Osteoblast (primary cell): Measurements from ENCODE around the gene LRRC3. TPM values are rescaled to one million over a fixed set of nuclear protein-coding genes. Genes with fewer than 3 reads are reported as not detected.
A peak's percentile ranks its signal among the peaks of the same experiment; 100 is the strongest.

Experiments used
- DNase-seq: peaks from one replicate; pipeline ENCODE4 v3.0.0; 2011; ENCODE audit warnings: low spot score, mixed read lengths; ENCODE audit not compliant: insufficient read length; ENCODE audit errors: missing footprints
- H2AFZ ChIP-seq: 2 replicates; pipeline ENCODE4 v1.6.0; 2011; ENCODE audit warnings: mild to moderate bottlenecking, low read length
- H3K27ac ChIP-seq: 2 replicates; pipeline ENCODE4 v1.5.1; 2011; ENCODE audit warnings: mild to moderate bottlenecking, low read depth, low read length, moderate library complexity
- H3K27me3 ChIP-seq: 2 replicates; pipeline ENCODE4 v1.6.0; 2012; ENCODE audit warnings: mild to moderate bottlenecking, control low read depth, inconsistent platforms, low read length, moderate library complexity; ENCODE audit not compliant: insufficient read depth
- H3K36me3 ChIP-seq: 2 replicates; pipeline ENCODE4 v1.5.1; 2011; ENCODE audit warnings: mild to moderate bottlenecking, low read length, control low read depth, moderate library complexity; ENCODE audit not compliant: insufficient read depth
- H3K4me1 ChIP-seq: 2 replicates; pipeline ENCODE4 v1.5.1; 2011; ENCODE audit warnings: mild to moderate bottlenecking, low read length, control low read depth, moderate library complexity; ENCODE audit not compliant: insufficient read depth
- H3K4me2 ChIP-seq: 2 replicates; pipeline ENCODE4 v1.6.0; 2011; ENCODE audit warnings: mild to moderate bottlenecking, low read length; ENCODE audit not compliant: insufficient read depth
- H3K4me3 ChIP-seq: fragments of 200-600 bp; sonication (generic); 3 replicates; pipeline ENCODE4 v1.5.1; 2012; ENCODE audit warnings: mild to moderate bottlenecking, low read length, inconsistent platforms; ENCODE audit not compliant: insufficient read depth
- H3K79me2 ChIP-seq: 2 replicates; pipeline ENCODE4 v1.6.0; 2012; ENCODE audit warnings: mild to moderate bottlenecking, low read length, control low read depth, inconsistent platforms; ENCODE audit not compliant: insufficient read depth
- H3K9me3 ChIP-seq: 2 replicates; pipeline ENCODE4 v1.5.1; 2011; ENCODE audit warnings: low read depth, low read length, control low read depth
- H4K20me1 ChIP-seq: 2 replicates; pipeline ENCODE4 v1.6.0; 2012; ENCODE audit warnings: mild to moderate bottlenecking, low read length, control low read depth; ENCODE audit not compliant: insufficient read depth
- total RNA-seq: library from RNA; depleted of rRNA; stranded (reverse); fragments of >200 nt; gene quantifications from 2 replicates; pipeline ENCODE4 v1.2.3, GENCODE V29; 2012
- TF ChIP-seq, protein P1 (sequence below): IDR thresholded peaks from 2 replicates; pipeline ENCODE4 v1.5.1; 2011; ENCODE audit warnings: mild to moderate bottlenecking, low read depth, low read length, moderate library complexity; ENCODE audit errors: extremely low read depth

LRRC3 gene
- total RNA-seq, 1 donor: 0.72 TPM

DNA sequence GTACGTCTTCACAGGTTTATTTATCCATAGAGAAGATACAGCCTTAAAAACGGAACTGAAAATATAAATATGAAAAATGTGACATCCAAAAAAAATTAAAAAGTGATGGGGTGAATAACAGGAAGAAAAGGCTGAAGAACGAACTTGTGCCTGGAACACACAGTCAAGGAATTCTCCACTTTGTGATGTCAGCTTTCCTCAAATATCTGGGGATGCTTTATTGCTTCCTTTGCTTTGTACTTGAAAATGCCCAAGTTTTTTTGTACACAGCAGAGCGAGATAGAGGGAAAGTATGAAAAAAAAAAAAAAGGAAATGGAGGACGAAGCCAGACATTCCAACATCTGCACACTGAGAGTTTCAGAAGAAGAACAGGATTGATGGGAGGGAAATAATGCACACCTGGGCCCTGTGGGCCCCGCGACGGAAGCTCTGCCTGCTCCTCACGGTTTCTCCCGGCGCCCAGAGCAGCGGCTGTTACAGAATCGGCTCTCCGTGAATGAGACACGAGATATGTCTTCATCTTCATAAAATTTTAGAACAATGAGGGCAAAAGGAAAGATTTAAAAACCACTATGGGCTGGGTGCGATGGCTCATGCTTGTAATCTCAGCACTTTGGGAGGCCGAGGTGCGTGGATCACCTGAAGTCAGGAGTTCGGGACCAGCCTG, 10.0 kb upstream of the LRRC3 start:
- DNase-seq: no peak
- H3K79me2 ChIP-seq: no peaks in the 10 kb centered on the region
- TF ChIP-seq, protein P1, sequence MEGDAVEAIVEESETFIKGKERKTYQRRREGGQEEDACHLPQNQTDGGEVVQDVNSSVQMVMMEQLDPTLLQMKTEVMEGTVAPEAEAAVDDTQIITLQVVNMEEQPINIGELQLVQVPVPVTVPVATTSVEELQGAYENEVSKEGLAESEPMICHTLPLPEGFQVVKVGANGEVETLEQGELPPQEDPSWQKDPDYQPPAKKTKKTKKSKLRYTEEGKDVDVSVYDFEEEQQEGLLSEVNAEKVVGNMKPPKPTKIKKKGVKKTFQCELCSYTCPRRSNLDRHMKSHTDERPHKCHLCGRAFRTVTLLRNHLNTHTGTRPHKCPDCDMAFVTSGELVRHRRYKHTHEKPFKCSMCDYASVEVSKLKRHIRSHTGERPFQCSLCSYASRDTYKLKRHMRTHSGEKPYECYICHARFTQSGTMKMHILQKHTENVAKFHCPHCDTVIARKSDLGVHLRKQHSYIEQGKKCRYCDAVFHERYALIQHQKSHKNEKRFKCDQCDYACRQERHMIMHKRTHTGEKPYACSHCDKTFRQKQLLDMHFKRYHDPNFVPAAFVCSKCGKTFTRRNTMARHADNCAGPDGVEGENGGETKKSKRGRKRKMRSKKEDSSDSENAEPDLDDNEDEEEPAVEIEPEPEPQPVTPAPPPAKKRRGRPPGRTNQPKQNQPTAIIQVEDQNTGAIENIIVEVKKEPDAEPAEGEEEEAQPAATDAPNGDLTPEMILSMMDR: no peak
- H4K20me1 ChIP-seq: no peaks in the 10 kb centered on the region
- H3K4me2 ChIP-seq: no peak overlapping the region
- no peaks in the 10 kb centered on the region for H3K4me1 ChIP-seq
- H2AFZ ChIP-seq: no peak overlapping the region
- H3K4me3 ChIP-seq: no peak overlapping the region
- H3K9me3 ChIP-seq: no peaks in the 10 kb centered on the region
- no peaks in the 10 kb centered on the region for H3K36me3 ChIP-seq
- H3K27ac ChIP-seq: no peak overlapping the region
- peaks cover 5% of the 10 kb centered on the region for H3K27me3 ChIP-seq

DNA sequence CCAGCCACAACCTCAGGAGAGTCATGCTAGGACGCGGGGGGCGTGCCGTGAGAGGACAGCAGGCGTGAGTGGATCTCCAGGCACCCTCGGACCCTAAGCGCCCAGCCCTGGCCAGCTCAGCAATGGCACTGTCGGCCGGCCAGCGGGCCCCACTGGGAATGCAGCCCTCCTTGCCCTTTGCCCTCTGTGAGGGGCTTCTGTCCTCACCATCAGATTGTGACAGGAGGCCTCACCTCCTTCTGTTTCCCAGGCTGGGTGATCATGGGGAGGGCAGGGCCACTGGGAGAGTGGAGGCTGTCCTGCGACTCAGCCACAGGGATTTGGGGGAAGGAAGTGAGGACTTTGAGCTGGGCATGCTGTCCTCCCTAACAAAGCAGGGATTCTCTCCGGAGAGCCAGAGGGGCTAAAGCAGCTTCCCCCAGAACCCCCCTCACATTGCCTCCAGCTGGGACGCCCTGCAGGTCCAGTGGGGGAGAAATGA, 6.6 kb upstream of the LRRC3 start:
- no peak for DNase-seq
- H2AFZ ChIP-seq: no peak overlapping the region
- no peaks in the 10 kb centered on the region for H3K9me3 ChIP-seq
- H3K4me2 ChIP-seq: no peak overlapping the region
- H3K4me1 ChIP-seq: no peaks in the 10 kb centered on the region
- no peak overlapping the region for H3K27ac ChIP-seq
- no peaks in the 10 kb centered on the region for H4K20me1 ChIP-seq
- no peak overlapping the region for H3K4me3 ChIP-seq
- peaks cover 5% of the 10 kb centered on the region for H3K27me3 ChIP-seq
- no peaks in the 10 kb centered on the region for H3K79me2 ChIP-seq
- TF ChIP-seq, protein P1: no peak
- no peaks in the 10 kb centered on the region for H3K36me3 ChIP-seq

DNA sequence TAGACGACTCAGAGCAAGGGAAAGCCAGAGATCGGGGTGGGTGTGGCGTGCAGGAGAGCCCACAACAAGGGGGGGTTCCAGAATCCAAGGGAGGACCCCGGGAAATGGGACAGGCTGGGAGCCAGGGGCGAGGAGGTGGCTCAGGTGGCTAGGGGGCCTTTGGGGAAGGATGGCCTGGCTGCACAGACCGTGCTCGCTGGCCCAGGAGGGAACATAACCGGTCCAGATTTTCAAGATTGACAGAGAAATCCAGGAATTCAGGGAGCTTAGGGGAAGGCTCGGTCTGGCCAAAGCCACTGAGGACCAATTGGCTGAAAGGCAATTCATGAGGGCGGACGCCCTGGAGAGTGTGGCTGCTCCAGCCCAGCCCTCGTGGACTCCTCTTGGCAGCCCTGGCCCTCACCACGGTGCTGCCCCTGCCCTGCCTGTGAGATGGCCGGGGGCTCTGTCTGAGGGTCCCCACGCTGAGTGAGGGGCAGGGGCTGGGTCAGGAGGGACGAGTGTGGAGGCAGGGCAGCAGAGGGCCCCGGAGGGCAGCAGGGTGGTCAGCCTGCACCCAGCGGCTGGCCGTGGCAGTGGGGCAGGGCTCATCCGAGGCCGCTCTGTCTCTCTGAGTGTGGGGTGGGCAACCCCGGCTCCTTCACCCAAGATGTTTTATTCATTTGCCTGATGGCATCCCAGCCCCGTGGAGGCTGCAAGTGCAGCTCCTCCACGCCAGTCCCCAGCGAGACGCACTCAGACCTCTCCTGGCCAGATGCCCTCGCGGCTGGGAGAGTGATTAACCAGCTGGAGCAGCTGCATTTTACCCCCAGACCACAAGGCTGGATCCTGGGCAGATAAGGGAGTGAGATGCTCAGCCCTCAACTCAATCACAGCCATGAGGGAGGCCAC, 5.6 kb upstream of the LRRC3 start:
- Histone ChIP-seq H3K4me2 (no peak overlapping the region), H4K20me1 (no peaks in the 10 kb centered on the region), H3K9me3 (no peaks in the 10 kb centered on the region), H3K79me2 (no peaks in the 10 kb centered on the region), H3K4me3 (no peak overlapping the region), H3K27me3 (peaks cover 5% of the 10 kb centered on the region), H3K27ac (no peak overlapping the region), H3K36me3 (no peaks in the 10 kb centered on the region), H3K4me1 (no peaks in the 10 kb centered on the region), H2AFZ (no peak overlapping the region)
- DNase-seq: peak; percentile 41
- TF ChIP-seq, protein P1: no peak

DNA sequence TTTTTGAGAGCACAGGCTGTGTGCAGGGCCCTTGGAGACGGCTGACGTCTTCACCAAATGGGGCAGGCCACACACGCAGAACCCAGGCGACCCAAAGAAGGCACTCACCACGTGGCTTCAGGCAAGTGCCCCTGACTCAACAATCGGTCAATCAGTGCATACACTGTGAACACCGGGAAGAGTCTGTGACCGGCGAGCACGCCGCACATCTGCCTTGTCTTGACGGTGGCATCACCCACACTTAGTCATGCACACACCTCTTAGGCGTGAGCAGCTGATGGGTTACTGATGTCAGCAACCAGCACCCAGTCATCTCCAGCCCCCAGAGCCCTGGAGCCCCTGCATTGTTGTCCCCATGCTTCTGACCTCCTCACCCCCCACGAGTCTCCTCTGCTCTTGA, 4.9 kb upstream of the LRRC3 start:
- Histone ChIP-seq H2AFZ (no peak overlapping the region), H3K79me2 (no peaks in the 10 kb centered on the region), H3K27me3 (peaks cover 5% of the 10 kb centered on the region), H3K27ac (no peak overlapping the region), H3K4me3 (no peak overlapping the region), H3K9me3 (no peaks in the 10 kb centered on the region), H4K20me1 (no peaks in the 10 kb centered on the region), H3K36me3 (no peaks in the 10 kb centered on the region), H3K4me1 (no peaks in the 10 kb centered on the region), H3K4me2 (no peak overlapping the region)
- DNase-seq: no peak
- TF ChIP-seq, protein P1: no peak
